Heart left ventricle (tissue), 16 donors: Measurements from ENCODE around the gene FIP1L1. TPM values are rescaled to one million over a fixed set of nuclear protein-coding genes. Genes with fewer than 3 reads are reported as not detected.
A peak's percentile ranks its signal among the peaks of the same experiment; 100 is the strongest.

Source experiments
- ATAC-seq, 4 donors: fragments of 200-7000 bp; cut with Tn5 transposase; one replicate each; pipeline ENCODE4 v1.9.1; 2020 to 2022; ENCODE audit warnings: moderate library complexity in 4 of 4, mild to moderate bottlenecking in 3 of 4, moderate number of reproducible peaks in 1 of 4
- DNase-seq, 5 donors: peaks; one replicate each; pipeline ENCODE4 v3.0.0-alpha.2; 2020
- H3K27ac ChIP-seq, 12 donors: fragments of 200-600 bp; sonication (generic) in 4 of 12; one replicate each; pipeline versions ENCODE4 v1.5.0 to v1.8.0; 2016 to 2022; ENCODE audit warnings: mild to moderate bottlenecking in 2 of 12
- H3K27me3 ChIP-seq, 9 donors: fragments of 200-600 bp; sonication (generic) in 2 of 9; one replicate each; pipeline versions ENCODE4 v1.5.1 to v1.8.0; 2016 to 2022; ENCODE audit warnings: mild to moderate bottlenecking in 3 of 9
- H3K36me3 ChIP-seq, 9 donors: fragments of 200-600 bp; sonication (generic) in 2 of 9; one replicate each; pipeline versions ENCODE4 v1.5.0 to v1.8.0; 2018 to 2022; ENCODE audit warnings: mild to moderate bottlenecking in 2 of 9
- H3K4me1 ChIP-seq, 12 donors: fragments of 200-600 bp; sonication (generic) in 4 of 12; one replicate each; pipeline versions ENCODE4 v1.5.0 to v1.8.0; 2016 to 2022; ENCODE audit warnings: mild to moderate bottlenecking in 3 of 12
- H3K4me3 ChIP-seq, 12 donors: fragments of 200-600 bp; sonication (generic) in 4 of 12; one replicate each; pipeline versions ENCODE4 v1.5.0 to v1.8.0; 2017 to 2022; ENCODE audit warnings: mild to moderate bottlenecking in 9 of 12, moderate library complexity in 4 of 12
- H3K9me3 ChIP-seq, 12 donors: fragments of 200-600 bp; sonication (generic) in 4 of 12; one replicate each; pipeline versions ENCODE4 v1.5.0 to v1.8.0; 2016 to 2022; ENCODE audit warnings: mild to moderate bottlenecking in 1 of 12
- POLR2A ChIP-seq, 2 donors: fragments of 450-650 bp; IDR thresholded peaks; one replicate each; pipeline ENCODE4 v1.6.1; 2017; ENCODE audit warnings: antibody characterized with exemption in 2 of 2, mild to moderate bottlenecking in 2 of 2, moderate library complexity in 2 of 2
- WGBS, 4 donors: extraction: QIAGEN DNeasy Blood & Tissue Kit in 2 of 4; methylation state at CpG; one replicate each; pipeline versions ENCODE4 v1.1.5 to v1.1.7; 2013 to 2018; 5-methylcytosine and 5-hydroxymethylcytosine counted together
- intact Hi-C, 10 donors: fragments of 100-400 bp; cut with DNase I; formaldehyde crosslinking; loops; one replicate each; pipeline versions ENCODE4 v1.11.1 to v1.14.2; 2022
- polyA plus RNA-seq, 2 donors: library from polyadenylated mRNA; stranded (reverse); fragments of 200-250 nt; gene quantifications; one replicate each; pipeline ENCODE4 v1.2.3, GENCODE V29; 2013
- total RNA-seq, 9 donors: library from RNA; depleted of rRNA in 2 of 9; stranded (reverse); fragments of >200 nt in 2 of 9; fragmentation: NEBNext Ultra II Directional in 3 of 9; extraction: Animal tissue kit (Norgen Biotek cat#: 25700) in 3 of 9; gene quantifications; one replicate each; pipeline versions ENCODE4 v1.1.0 to v1.2.4, GENCODE V29; 2016 to 2023
- TF ChIP-seq, protein P1 (sequence below), 12 donors: fragments of 200-600 bp; sonication (generic) in 4 of 12; IDR thresholded peaks; one replicate each; pipeline versions ENCODE4 v1.5.0 to v1.8.0; 2018 to 2022; ENCODE audit warnings: antibody characterized with exemption in 12 of 12, mild to moderate bottlenecking in 5 of 12
- donor health status: ischemic (EF 13 %, LVEDD 7.1; RV severe dilation, severe dysfunction).
- donor health status: healthy with polysubstance abuse.
- donor health status: DM: no; HTN: yes; CAD: no.
- donor health status: DM: no; HTN: no; CAD: no.
- donor health status: ischemic (EF 25% LVEDD 6.9; RV normal size, moderate dysfunction).
- donor health status: ischemic (EF 25% LVEDD 5.7; RV mildly dilated, moderate dysfunction).
- donor health status: healthy.
- donor health status: DM: yes; HTN: yes; CAD: no.
- donor health status: ischemic (EF 35%, LVEDD 5.7; RV mildly dilated, moderate dysfunction).
- donor health status: nonischemic (EF 11% LVEDD 7.7; RV severe dilation, severe dysfunction).
- donor health status: DM: yes; HTN: yes; CAD: no.
- donor health status: PGD.
- donor health status: ischemic (EF 29% LVEDD 5.4; RV normal size, mild dysfunction).
- donor health status: nonischemic (EF 23%, LVEDD 6.1; RV moderate dilation, normal function).

Gene FIP1L1
- total and polyA plus RNA-seq, 11 donors, result 23.5 to 46.2 (median 32.8) TPM

DNA sequence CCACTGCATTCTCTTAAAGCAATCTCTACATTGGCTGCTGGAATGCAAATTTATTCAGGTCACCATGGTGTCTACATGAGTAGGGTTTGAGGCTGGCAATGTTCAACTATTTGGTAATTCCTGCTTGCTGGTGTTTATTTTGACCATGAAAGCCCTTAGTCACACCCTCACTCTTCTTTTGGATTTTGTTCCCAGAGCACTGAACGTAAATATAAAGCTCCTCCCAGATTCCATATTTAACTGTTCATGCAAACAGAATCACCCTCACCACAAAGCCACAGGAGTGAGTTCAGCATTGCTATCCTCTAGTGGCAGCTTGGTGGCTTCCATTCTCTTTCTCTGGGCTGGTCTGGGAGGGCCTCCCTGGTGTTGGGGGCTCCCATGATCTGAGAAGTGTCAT lies 131.0 kb downstream of the FIP1L1 start:
- intact Hi-C loops, result no loop called here
- H3K4me3 ChIP-seq, result peak overlapping the region in 2 of 12 donors; percentile 39 to 48
- no peaks in the 10 kb centered on the region for H3K9me3 ChIP-seq
- DNase-seq (no peak), ATAC-seq (no peak)
- no peaks in the 10 kb centered on the region for H3K36me3 ChIP-seq
- peaks cover 0 to 20% (median 11%) of the 10 kb centered on the region in 12 donors for H3K4me1 ChIP-seq
- peak overlapping the region in 11 of 12 donors; percentile 42 to 83 (median 66) for H3K27ac ChIP-seq
- no peaks in the 10 kb centered on the region for H3K27me3 ChIP-seq
- WGBS, 4 donors, result 71 to 91% (median 77%) methylated on average over 1 of the region's 1 CpG
- TF ChIP-seq, protein P1, sequence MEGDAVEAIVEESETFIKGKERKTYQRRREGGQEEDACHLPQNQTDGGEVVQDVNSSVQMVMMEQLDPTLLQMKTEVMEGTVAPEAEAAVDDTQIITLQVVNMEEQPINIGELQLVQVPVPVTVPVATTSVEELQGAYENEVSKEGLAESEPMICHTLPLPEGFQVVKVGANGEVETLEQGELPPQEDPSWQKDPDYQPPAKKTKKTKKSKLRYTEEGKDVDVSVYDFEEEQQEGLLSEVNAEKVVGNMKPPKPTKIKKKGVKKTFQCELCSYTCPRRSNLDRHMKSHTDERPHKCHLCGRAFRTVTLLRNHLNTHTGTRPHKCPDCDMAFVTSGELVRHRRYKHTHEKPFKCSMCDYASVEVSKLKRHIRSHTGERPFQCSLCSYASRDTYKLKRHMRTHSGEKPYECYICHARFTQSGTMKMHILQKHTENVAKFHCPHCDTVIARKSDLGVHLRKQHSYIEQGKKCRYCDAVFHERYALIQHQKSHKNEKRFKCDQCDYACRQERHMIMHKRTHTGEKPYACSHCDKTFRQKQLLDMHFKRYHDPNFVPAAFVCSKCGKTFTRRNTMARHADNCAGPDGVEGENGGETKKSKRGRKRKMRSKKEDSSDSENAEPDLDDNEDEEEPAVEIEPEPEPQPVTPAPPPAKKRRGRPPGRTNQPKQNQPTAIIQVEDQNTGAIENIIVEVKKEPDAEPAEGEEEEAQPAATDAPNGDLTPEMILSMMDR (IDR thresholded peaks at IDR 0.05), result no peak
- no peak for TF ChIP-seq POLR2A (IDR thresholded peaks at IDR 0.05)

DNA sequence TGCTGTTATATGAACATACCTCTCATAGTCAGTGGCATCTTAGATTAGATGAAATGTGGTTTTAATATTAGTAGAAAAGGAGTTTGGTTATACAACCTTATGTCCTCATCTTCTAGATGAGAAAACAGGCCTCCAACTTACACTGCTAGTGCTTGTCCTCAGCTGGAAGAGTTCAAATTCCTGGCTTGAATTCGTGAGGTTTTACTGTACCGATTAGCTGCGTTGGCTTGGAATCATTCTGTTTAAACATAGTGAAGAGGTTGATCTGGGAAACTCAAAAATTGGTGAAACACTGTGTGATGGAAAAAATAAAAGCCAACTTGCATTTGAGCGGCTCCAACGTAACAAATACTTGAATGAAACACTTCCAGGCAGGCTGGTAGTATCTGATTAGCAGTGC lies 132.9 kb downstream of the FIP1L1 start:
- Histone ChIP-seq H3K36me3 (no peaks in the 10 kb centered on the region), H3K27me3 (no peaks in the 10 kb centered on the region), H3K4me3 (no peak overlapping the region), H3K9me3 (no peaks in the 10 kb centered on the region), H3K4me1 (peaks cover 0 to 20% (median 11%) of the 10 kb centered on the region in 12 donors), H3K27ac (peak overlapping the region in 5 of 12 donors; percentile 3 to 27 (median 13))
- intact Hi-C loops, result no loop called here
- no peak for DNase-seq
- 27 to 36% (median 30%) methylated on average over 4 to 5 of the region's 5 CpGs for WGBS, 4 donors
- TF ChIP-seq, protein P1 (IDR thresholded peaks at IDR 0.05), result no peak
- TF ChIP-seq POLR2A (IDR thresholded peaks at IDR 0.05), result no peak
- no peak for ATAC-seq

Other genes with a start within 250 kb of the FIP1L1 start
- 10 to 100 TPM in 5 of 9 donors, 1 to 10 TPM in 4; 6.5 to 14.0 (median 10.8) TPM for gene SCFD2, start 11.6 kb upstream of the FIP1L1 start, total RNA-seq
- gene SCFD2, start 11.6 kb upstream of the FIP1L1 start, polyA plus RNA-seq, result 1 to 10 TPM; 3.7 to 9.4 TPM
- gene LNX1, start 213.8 kb downstream of the FIP1L1 start, total RNA-seq, result 10 to 100 TPM in 2 of 9 donors, 1 to 10 TPM in 7; 3.4 to 15.7 (median 7.1) TPM
- 1 to 10 TPM; 5.4 to 6.7 TPM for gene LNX1, start 213.8 kb downstream of the FIP1L1 start, polyA plus RNA-seq